Activated CD4-positive, alpha-beta T cell treated with anti-CD3 and anti-CD28 coated beads, Interleukin-2, amount 50 U/mL, for 4 hours (primary cell): ENCODE data around the gene ANKS1B.
"Not testable (repeated sequence)": the region's sequence is repeated elsewhere in the genome, so short reads cannot be mapped to it uniquely, and the experiment has no call there.

ENCODE experiments used
- DNase-seq, 2 experiments: peaks; one replicate each; pipeline ENCODE4 v3.0.0-alpha.2; 2020

ANKS1B gene

GRCh38 chr12:98980508-98980907 is 1004.2 kb downstream of the ANKS1B start:
- DNase-seq, result no peak

- DNase-seq, result no peak
These were observed 1007.5 kb downstream of the ANKS1B start for GRCh38 chr12:98977186-98977585.

DNA sequence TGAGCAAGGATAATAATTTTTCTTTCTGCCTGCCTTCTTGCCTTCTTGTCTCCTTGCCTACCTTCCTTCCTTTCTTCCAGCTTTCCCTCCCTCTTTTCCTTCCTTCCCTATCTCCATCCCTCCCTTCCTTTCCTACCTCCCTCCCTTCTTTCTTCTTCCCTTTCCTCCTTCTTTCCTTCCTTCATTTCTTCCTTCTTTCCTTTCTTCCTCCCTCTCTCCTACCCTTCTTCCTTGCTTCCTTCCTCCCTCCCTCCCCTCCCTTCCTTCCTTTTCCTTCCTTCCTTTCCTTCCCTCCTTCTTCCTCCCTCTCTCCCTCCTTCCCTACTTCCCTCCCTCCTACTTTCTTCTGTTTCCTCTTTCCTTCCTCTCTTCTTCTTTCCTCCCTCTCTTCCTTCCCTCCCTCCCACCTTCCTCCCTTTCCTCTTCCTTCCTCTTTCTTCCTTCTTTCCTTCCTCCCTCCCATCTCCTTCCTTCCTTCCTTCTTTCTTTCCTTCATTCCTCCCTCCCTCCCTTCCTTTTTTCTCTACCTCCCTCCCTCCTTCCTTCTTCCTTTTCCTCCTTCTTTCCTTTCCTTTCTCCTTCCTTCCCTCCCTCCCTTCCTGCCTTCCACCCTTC is 1009.9 kb downstream of the ANKS1B start:
- DNase-seq, result no peak

DNA sequence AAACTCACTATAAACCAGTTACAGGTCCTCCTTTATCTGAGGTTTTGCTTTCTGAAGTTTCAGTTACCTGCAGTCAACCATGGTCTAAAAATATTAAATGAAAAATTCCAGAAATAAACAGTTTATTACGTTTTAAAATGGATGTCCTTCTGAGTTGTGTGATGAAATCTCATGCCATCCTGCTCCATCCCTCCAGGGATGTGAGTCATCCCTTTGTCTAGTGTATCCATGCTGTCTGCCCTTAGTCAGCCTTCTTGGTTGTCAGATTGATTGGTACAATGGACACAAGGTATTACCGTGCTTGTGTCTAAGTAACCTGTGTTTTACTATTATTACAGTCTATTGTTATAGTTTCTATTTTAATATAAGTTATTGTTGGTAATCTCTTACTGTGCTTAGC is 1011.3 kb downstream of the ANKS1B start:
- no peak for DNase-seq

- no peak for DNase-seq
These were observed 1013.8 kb downstream of the ANKS1B start for GRCh38 chr12:98970950-98971349.

- no peak for DNase-seq
These were observed 1014.5 kb downstream of the ANKS1B start for GRCh38 chr12:98970210-98970609.

DNA sequence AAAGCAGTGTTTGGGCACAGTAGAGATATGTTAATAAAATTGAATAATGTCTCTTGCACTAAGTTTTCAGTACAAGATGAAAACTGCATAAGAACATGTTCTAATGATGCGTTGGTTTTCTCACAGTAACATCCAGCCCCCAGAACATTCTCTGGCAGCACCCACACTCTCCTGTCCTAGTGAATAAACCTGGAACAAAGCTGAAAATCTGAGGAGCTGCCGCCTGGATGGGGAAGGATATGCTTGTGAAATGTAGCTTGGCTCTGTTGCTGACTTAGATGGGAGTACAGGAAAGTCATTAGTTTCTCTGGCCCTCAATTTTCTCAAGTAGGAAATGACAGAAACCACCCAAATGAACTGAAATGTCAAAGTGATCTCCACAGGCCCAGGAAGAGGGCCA is 1015.8 kb downstream of the ANKS1B start:
- DNase-seq, result no peak

- DNase-seq, result not testable (repeated sequence)
These were observed 1027.6 kb downstream of the ANKS1B start for GRCh38 chr12:98957135-98957534.

GRCh38 chr12:98955284-98955683 is 1029.5 kb downstream of the ANKS1B start:
- DNase-seq, result no peak

- DNase-seq, result no peak
These were observed 1030.2 kb downstream of the ANKS1B start for GRCh38 chr12:98954506-98954905.

GRCh38 chr12:98951406-98951805 is 1033.3 kb downstream of the ANKS1B start:
- DNase-seq, result no peak

DNA sequence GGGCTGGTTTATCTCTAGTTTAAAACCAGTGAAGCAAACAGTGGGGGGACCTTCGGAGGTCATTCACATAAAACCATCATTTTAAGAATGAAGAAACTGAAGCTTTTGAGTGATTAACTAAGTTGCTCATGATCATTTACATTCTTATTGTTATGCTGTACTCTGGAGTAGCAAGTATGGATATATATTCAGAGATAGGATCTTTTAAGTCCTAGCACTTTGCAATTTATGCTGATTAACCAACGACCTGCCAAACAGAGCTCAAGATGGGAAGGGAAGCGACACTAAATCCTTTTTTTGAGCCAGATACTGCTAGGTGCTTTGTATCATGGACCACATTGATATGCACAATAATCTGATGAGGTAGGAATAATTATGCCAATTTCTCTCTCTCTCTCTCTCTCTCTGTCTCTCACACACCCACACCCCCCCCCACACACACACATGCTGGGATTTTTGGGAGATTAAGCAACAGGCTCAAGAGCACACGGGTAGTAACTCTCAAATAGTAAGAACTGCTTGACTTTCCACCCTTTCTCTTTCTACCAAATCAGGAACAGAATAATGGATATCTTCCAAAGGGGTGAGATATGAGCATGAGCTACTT is 1036.3 kb downstream of the ANKS1B start:
- DNase-seq, result no peak

- no peak for DNase-seq
These were observed 1038.9 kb downstream of the ANKS1B start for GRCh38 chr12:98945864-98946263.

DNA sequence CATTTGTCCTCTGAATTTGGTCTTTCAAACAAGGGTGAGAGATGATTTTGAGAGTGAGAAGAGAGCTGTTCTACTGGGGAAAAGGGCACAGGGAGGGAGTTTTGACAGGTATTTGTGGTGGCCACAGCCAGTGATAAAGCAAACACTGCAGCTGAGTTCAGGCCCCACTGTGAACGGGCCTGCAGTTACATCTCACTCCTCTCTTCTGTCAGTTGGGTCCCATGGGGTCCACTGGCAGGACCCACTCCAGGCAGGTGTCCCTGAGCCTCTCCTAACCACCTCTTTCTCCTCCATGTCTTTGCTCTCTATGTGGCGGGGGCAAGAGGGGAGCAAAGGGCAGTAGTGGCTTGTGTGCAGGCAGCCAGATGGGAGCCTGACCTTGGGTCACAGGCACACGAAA is 1044.8 kb downstream of the ANKS1B start:
- no peak for DNase-seq

- no peak for DNase-seq
These were observed 1045.4 kb downstream of the ANKS1B start for GRCh38 chr12:98939350-98939749.

DNA sequence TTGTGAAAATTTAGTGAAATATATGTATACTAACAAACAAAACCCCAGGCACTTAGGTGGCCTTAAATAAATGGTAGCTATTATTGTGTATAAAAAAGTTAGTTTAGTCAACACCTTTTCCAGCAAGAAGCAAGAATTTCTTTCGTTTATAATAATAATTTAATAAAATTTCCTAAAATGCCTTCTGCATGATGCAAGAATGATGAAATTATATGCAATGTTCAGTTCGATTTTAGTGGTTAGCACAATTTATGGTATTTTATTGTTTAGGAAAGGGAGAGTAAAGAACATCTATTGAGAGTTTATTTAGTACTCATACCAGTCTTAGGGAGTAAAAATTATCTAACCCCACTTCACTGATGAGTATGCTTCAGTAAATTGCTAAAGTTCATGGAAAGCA is 1048.9 kb downstream of the ANKS1B start:
- DNase-seq, result no peak

- DNase-seq, result no peak
These were observed 1061.9 kb downstream of the ANKS1B start for GRCh38 chr12:98922871-98923270.

- DNase-seq, result no peak
These were observed 1066.4 kb downstream of the ANKS1B start for GRCh38 chr12:98918176-98918863.

- no peak for DNase-seq
These were observed 1068.6 kb downstream of the ANKS1B start for GRCh38 chr12:98916106-98916505.

DNA sequence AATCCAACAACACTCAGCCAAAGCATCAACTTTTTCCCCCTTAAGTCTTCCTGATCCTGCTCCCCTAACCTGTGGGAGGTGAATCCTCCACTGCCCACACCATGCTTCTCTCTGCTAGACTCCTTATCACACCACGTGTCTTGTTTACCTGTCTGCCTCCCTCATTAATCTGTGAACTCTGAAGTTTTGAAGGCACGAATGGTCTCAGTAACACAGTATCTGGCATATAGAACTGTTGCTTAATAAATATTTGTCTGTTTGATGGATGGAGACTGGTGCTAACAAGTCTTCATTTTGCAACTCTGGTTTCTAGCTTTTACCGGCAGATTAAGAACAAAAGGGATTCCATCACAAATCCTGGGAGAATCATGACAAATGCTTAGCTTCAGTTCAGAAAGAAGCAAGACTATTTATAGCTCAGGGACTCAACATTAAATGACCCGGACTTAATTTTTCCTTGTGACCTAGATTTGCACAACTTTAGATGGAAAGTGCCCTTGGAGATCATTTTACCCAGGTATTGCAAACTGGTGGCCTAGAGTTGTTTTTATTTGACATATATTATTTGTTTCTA is 1072.2 kb downstream of the ANKS1B start:
- DNase-seq, result no peak

GRCh38 chr12:98911396-98911795 is 1073.3 kb downstream of the ANKS1B start:
- DNase-seq, result no peak

DNA sequence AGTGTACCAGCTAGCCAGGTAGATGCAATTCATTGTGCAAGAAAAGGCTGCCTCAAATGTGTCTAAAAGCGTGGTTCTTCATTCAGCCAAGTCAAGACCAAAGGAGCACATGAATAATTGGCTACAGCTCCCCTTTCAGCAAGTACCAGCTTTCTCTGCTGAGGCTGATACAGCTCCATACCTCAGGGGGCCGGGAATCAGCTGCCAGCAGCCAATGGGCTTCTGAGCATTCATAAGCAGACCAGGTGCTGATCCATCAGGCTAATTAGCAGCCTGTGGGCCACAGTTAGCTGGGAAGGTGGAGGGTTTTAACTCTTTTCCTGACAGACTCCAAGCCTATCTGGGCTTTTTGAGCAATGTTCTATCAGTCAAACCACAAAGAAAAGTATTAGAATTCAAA is 1075.0 kb downstream of the ANKS1B start:
- no peak for DNase-seq

- no peak for DNase-seq
These were observed 1075.9 kb downstream of the ANKS1B start for GRCh38 chr12:98908866-98909265.

GRCh38 chr12:98903875-98904274 is 1080.9 kb downstream of the ANKS1B start:
- DNase-seq, result no peak
